Measurements from ENCODE around the gene AZIN2.

- TF ChIP-seq CTCF (conservative IDR thresholded peaks at IDR 0.05; ENCODE audit: low read length) (no peak), EZH2phosphoT487 (IDR thresholded peaks at IDR 0.05; ENCODE audit: borderline replicate concordance, low read depth, low read length) (no peak)
These were observed 35.1 kb upstream of the AZIN2 start for GRCh38 chr1:33045814-33046213.
